Neural progenitor cell (in vitro differentiated cells): ENCODE results near the gene VCL.

Experiments
- CTCF ChIP-seq: fragments of 200-600 bp; sonication (generic); IDR thresholded peaks from 2 replicates; pipeline ENCODE4 v1.5.1; 2017; ENCODE audit warnings: antibody characterized with exemption, mild to moderate bottlenecking
- EZH2 ChIP-seq: fragments of 200-600 bp; sonication (generic); IDR thresholded peaks from 2 replicates; pipeline ENCODE4 v1.6.1; 2017; ENCODE audit warnings: antibody characterized with exemption, mild to moderate bottlenecking, moderate library complexity
- EZH2phosphoT487 ChIP-seq: fragments of 200-600 bp; sonication (generic); IDR thresholded peaks from 2 replicates; pipeline ENCODE4 v1.6.1; 2017; ENCODE audit warnings: antibody characterized with exemption

DNA sequence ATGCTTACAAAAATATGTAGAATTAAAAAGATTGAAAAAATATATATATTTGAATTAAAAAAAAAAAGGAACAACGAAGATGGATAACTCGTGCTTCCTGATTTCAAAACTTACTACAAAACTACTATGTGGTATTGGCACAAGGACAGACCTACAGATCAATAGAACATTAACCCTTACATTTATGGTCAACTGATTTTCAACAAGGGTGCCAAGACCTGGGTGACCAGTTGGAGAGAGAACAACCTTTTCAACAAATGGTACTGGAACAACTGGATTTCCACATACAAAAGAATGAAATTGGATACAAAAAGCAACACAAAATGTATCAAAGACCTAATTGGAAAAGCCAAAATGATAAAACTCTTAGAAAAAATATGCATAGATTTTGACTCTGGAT is 142.6 kb downstream of the VCL start:
- TF ChIP-seq CTCF (no peak), EZH2phosphoT487 (no peak), EZH2 (no peak)
